Bone marrow (tissue), 2 donors: Measurements from ENCODE around the gene TLL1.

ENCODE experiments used
- DNase-seq, 2 donors: peaks; one replicate each; lab custom pipeline; 2025; lab: John Stamatoyannopoulos, UW

TLL1 gene

GRCh38 chr4:165971933-165972332 is 98.9 kb downstream of the TLL1 start:
- DNase-seq = no peak

- DNase-seq = no peak
Measured at GRCh38 chr4:165972747-165973146, 99.7 kb downstream of the TLL1 start.

DNA sequence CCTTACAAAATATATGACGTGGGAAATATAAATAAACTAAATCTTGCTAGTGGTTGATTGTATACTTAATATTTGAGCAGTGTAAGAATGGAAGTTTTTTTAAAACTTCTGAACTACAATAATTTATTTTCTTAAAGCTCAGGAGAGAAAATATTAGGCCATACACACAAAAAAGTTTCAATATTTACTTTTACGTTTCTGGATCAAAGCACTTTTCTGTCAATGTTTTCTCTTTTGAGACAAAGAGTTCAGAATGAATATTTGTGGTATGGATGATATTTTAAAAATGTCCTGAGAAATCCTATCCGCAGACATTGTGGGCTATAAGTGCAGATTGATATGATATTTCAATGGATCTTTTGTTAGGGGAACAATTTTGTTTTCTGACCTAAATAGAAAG is 109.9 kb downstream of the TLL1 start:
- DNase-seq = no peak

- DNase-seq = no peak
Measured at GRCh38 chr4:165986956-165987698, 114.1 kb downstream of the TLL1 start.

- DNase-seq = no peak
Measured at GRCh38 chr4:165991325-165992180, 118.5 kb downstream of the TLL1 start.

GRCh38 chr4:165992283-165992682 is 119.2 kb downstream of the TLL1 start:
- DNase-seq = no peak

DNA sequence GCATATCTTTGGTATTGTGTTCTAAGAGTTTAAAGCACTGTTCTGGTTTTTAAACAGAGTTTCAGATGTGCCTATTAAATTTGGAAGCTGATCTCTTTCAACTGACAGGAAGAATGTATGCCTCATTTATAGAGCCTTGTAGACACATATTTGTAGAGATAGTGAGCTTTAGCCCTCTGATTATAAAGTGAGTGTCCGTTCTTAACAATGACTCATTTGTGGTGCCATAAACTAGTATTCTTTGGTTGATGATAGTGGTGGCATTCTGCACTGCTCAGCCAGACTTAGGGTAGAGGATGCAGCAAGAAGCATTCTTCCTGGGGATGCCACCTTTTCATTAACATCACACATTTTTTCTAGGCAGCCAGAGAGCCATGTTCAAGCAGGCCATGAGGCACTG is 121.7 kb downstream of the TLL1 start:
- DNase-seq = no peak

- no peak for DNase-seq
Measured at GRCh38 chr4:166003811-166004210, 130.8 kb downstream of the TLL1 start.

- no peak for DNase-seq
Measured at GRCh38 chr4:166006217-166006616, 133.2 kb downstream of the TLL1 start.

- no peak for DNase-seq
Measured at GRCh38 chr4:166008510-166008909, 135.5 kb downstream of the TLL1 start.

GRCh38 chr4:166012129-166013030 is 139.3 kb downstream of the TLL1 start:
- no peak for DNase-seq

DNA sequence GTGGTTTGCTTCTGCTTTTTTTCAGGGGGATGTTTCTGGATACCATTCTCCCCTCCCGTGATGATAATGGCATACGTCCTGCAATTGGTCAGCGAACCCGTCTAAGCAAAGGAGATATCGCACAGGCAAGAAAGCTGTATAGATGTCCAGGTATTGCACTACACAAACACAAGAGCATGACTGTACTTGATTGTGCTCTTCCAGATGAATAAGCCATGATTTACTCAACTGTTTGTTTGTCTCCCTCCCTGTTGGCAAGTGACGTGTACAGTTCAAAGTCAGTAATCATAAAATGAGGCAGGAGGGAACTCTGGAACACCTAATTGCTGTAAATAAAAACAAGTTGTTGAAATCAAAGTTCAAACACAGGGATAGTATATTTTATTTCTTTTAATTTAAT is 141.4 kb downstream of the TLL1 start:
- no peak for DNase-seq

DNA sequence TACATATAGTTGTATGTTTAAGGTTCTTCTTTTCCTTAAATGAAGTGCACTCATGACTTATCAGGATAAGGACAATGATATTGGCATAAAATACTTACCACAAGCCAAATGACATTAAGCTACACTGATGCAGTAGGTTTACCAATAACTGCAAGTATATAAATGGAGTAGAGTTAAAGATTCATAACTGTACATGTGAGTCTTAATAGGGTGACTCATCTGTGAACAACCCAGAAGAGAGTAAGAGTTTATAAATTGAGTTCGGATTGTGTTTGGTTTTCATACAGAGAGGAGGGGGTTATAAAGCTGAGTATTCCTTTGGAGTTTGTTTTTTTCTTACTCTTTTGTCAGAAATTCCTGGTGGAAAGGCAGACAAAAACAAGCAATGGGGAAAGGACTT is 144.8 kb downstream of the TLL1 start:
- DNase-seq = no peak

GRCh38 chr4:166019441-166020220 is 146.6 kb downstream of the TLL1 start:
- no peak for DNase-seq

DNA sequence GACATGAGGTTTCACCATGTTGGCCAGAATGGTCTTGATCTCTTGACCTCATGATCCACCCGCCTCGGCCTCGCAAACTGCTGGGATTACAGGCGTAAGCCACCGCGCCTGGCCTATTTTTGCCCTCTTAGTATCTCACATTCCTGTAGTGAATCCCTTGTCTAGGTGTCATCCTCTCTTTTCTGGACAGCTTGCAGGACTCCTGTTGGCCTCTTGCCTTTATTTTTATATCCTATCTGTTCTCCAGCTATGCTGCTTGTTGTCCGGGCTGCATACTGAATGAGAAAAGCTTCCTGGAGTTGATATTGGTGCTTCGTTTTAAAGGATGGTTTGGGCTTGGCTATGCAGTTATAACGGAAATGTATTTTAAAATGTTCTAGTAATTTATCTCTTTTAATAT is 148.6 kb downstream of the TLL1 start:
- DNase-seq = no peak

DNA sequence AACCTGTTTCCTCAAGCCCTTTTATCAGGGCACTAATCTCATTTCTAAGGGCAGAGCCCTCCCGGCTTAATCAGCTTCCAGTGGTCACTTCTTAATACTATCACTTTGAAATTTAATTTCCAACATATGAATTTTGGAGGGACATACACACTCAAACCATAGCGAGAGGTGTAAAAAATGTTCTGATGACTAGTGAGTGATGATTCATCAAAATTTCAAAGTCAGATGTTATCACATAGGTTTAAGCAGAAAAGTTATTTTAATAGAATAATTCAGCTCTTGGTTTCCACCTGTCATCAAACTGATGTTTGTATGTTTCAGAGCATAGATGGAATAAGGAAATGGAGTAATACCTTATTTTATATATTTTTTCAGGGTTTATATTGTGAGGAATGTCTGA is 161.9 kb downstream of the TLL1 start:
- no peak for DNase-seq

GRCh38 chr4:166039822-166040221 is 166.8 kb downstream of the TLL1 start:
- DNase-seq = no peak

- DNase-seq = no peak
Measured at GRCh38 chr4:166042510-166043055, 169.5 kb downstream of the TLL1 start.

- no peak for DNase-seq
Measured at GRCh38 chr4:166043801-166044200, 170.8 kb downstream of the TLL1 start.

DNA sequence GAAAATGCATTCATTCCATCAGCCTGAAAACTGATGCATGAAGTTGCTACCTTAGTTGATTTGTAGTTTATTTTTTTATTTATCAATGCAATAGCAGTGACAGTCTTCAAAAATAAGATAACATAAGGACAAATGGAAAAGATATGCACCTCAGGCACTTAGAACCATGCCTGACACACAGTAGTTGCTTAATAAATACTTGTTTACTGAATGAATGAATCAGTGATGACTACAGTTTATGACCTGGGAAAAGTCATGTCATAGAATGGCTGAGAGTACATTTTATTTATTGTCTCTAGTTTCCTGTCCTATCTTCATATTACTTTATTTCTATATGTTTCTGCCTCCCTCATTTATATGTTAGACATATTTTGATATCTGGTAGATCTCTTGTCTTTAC is 171.8 kb downstream of the TLL1 start:
- no peak for DNase-seq

DNA sequence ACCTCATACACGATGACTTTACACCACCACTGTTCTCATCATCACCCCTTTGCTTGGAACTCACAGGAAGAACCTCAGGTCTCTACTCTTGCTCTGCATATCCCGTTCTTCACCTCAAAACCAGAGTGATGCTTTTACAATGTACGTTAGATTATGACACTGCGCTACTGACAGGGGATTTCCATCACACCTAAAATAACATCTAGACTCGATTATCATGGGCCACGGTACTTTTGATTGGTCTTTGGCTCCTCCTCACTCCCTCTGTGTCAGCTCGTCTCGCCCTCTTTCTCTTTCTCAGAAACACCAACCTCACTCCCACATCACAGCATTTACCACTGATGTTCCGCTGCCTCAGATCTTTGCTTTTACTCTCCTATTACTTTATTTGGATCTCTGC is 172.4 kb downstream of the TLL1 start:
- no peak for DNase-seq
